VCaP (cell line): Measurements from ENCODE around the gene TUBB8.

ENCODE experiments used
- H3K27ac ChIP-seq: fragments of 450-650 bp; 2 replicates; pipeline ENCODE4 v1.5.1; 2017
- TF ChIP-seq, protein P1 (sequence below): fragments of 450-650 bp; conservative IDR thresholded peaks from 2 replicates; pipeline ENCODE4 v1.5.1; 2017; ENCODE audit warnings: mild to moderate bottlenecking, moderate library complexity

TUBB8 gene

DNA sequence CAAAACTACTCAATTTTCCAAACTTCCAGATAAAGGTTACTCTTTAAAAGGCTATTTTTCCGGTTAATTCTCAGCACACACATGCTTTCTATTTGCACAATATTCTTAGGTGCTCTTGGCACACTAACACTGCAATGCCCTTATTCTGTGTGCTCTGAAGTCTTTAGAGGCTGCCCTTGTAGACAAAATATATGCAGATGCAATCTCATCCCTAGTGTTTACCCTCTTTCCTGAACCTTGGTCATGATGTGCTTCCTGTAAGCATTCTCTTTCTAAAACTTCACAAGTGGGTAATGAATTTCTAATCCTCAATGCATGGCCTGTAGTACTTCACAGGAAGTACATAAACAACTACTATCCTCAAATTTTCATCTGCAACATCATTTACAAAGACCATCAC is 41.1 kb upstream of the TUBB8 start:
- H3K27ac ChIP-seq: peak overlapping the region; percentile 80
- TF ChIP-seq, protein P1, sequence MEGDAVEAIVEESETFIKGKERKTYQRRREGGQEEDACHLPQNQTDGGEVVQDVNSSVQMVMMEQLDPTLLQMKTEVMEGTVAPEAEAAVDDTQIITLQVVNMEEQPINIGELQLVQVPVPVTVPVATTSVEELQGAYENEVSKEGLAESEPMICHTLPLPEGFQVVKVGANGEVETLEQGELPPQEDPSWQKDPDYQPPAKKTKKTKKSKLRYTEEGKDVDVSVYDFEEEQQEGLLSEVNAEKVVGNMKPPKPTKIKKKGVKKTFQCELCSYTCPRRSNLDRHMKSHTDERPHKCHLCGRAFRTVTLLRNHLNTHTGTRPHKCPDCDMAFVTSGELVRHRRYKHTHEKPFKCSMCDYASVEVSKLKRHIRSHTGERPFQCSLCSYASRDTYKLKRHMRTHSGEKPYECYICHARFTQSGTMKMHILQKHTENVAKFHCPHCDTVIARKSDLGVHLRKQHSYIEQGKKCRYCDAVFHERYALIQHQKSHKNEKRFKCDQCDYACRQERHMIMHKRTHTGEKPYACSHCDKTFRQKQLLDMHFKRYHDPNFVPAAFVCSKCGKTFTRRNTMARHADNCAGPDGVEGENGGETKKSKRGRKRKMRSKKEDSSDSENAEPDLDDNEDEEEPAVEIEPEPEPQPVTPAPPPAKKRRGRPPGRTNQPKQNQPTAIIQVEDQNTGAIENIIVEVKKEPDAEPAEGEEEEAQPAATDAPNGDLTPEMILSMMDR: no peak

DNA sequence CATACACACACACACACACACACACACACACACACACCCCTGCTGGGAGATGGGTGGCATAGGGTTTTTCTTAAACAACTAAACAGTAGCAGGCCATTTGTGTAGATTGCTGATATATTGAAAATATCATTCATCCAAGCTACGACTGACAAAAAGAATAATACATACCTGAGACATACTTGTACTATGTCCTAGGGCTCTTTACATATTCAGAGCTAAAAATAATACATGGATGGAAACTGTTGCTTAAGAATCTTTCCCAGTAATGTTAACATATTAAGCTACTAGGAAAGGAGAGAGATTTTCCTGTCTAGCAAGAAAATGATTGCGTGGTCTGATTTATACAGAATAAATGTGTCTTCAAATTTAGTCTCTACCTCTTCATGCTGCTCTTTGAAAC is 40.2 kb upstream of the TUBB8 start:
- TF ChIP-seq, protein P1: no peak
- H3K27ac ChIP-seq: peak overlapping the region; percentile 80

DNA sequence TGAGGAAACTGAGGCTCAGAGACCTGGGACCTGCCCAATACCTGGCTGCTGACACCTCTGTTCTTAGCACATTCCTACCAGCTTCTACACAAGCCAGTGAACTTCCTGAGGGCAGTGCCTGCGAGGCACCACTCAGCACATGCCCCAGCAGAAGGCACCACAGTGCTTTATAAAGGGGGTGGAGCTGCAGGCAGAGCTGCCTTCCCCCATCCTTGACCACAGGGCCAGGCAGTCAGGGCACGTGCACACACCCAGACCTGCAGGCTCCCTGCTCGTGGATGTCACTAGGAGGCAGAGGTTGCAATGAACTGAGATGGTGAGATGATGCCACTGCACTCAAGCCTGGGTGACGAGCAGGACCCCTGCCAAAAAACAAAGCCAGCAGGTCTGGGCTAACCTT is 39.2 kb upstream of the TUBB8 start:
- no peak overlapping the region for H3K27ac ChIP-seq
- TF ChIP-seq, protein P1: no peak

DNA sequence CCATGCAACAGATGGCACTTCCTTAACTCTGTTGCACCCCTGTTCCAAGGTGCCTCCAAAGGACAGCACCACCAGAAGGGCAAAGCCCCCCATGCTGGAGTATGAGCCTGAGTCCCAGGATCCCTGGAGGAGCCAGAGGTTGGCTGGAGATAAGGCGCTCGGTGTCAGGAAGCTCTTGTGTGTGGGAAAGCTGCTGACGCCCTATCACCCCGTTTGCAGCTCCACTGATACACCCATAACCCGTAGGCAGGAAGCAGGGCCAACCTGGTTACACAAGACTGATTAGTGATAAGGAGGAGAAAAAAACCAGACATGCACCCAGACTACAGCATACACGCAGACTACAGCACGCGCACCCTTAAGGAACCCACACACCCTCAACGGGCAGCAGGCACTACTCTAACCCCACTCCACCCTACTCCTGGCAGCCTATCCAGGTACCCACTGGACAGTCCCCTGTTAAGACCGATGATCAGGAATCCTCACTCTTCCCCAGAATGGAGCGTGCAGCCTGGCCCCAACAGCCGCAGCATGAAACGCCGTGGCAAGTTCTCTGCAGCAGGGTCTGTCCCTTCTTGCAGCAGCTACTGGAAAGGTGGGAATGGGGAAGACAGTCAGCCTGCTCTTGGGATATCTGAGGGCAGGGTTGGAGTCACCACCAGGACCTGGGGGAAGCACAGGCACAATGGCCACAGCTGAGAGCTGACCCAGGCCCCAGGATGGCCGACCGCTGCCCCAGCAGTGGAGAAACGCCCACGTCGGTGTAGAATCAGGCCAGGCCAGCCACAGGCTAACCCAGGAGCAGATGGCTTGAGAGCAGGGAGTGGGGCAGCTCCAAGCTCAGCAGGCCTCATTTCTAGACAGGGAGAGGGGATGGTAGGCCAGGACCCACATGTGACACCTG is 38.3 kb upstream of the TUBB8 start:
- TF ChIP-seq, protein P1: no peak
- H3K27ac ChIP-seq: no peak overlapping the region

DNA sequence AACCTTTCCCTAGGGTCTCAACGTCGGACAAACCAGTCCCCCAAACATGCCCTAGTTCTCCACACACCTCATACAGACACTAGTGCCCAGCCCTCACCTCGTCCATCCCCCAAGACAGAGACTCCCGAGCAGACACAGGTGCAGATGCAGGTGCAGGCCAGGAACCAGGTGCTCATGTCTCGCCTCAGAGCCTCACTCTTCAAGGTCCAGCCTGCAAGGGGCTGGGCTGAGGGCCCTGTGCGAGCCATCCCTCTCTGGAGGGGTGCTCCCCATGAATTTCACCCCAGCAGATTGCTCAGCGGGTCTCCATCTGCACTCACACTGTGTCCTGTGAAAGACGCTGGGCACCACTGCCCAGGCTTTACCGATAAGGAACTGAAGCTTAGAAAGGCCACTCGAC is 36.9 kb upstream of the TUBB8 start:
- no peak overlapping the region for H3K27ac ChIP-seq
- TF ChIP-seq, protein P1: no peak

DNA sequence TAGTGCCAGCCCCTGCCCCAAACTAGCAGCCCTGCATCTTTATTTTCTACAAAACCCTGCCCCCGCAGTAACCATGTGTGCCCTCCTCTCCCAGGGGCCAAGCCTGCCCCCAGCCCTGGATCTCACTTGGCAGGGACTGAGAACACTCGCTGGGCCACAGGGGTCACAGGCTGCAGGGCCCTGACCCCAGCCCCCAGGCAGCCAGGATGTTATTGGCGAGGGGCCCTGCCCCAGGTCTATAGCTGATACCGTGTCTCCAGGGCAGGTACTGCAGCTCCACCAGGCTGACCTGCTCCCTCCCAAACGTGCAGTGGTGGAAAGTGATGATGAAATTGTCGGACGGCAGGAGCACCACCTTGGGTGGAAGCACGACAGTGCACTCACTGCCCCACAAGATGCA is 35.9 kb upstream of the TUBB8 start:
- no peak overlapping the region for H3K27ac ChIP-seq
- TF ChIP-seq, protein P1: no peak

DNA sequence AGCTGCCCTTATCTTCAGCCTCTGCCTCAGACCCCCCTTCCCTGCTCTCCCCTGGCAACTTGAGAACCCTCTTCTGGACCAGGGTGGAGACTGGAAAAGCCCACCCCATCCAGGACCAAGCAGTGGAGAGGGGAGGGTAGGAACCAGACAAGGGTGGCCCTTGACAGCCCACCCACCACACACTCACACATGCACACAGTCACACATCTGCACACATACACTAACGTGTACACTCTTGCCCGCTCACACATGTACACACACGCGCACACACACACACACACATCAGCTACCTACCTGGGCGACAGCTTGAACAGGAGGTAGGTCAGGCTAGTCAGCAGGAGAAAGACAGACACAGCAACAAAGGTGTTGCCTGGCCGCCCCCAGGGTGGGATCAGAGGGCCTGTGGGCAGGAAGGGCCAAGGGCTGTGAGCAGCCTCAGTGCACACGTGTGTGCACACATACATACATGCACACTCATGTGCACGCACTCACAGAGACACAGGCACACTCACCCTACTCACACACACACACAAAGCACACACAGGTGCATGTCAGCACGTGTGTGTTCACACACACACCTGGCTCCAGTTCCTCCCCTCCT is 34.9 kb upstream of the TUBB8 start:
- TF ChIP-seq, protein P1: no peak
- no peak overlapping the region for H3K27ac ChIP-seq
